Nephron progenitor cell (in vitro differentiated cells): ENCODE data around the gene PDCD11.
A peak's percentile ranks its signal among the peaks of the same experiment; 100 is the strongest.

Experiments used
- DNase-seq: peaks from one replicate; pipeline ENCODE4 v3.0.0; 2021
- H3K27ac Mint-ChIP-seq: 2 replicates; pipeline ENCODE4 v1.8.0; 2021; ENCODE audit warnings: mild to moderate bottlenecking, moderate library complexity, mixed read lengths
- H3K27me3 Mint-ChIP-seq: 2 replicates; pipeline ENCODE4 v1.8.0; 2021; ENCODE audit warnings: mild to moderate bottlenecking, low read depth, mixed read lengths; ENCODE audit not compliant: poor library complexity
- H3K36me3 Mint-ChIP-seq: 2 replicates; pipeline ENCODE4 v1.8.0; 2021; ENCODE audit warnings: low read depth, mixed read lengths
- H3K4me1 Mint-ChIP-seq: 2 replicates; pipeline ENCODE4 v1.8.0; 2021; ENCODE audit warnings: mixed read lengths
- H3K4me3 Mint-ChIP-seq: 2 replicates; pipeline ENCODE4 v1.8.0; 2021; ENCODE audit warnings: mild to moderate bottlenecking, moderate library complexity, mixed read lengths
- H3K9me3 Mint-ChIP-seq: 2 replicates; pipeline ENCODE4 v1.8.0; 2021; ENCODE audit warnings: mild to moderate bottlenecking, moderate library complexity, mixed read lengths
- TF ChIP-seq, protein P1 (sequence below): fragments of 200-600 bp; sonication (generic); IDR thresholded peaks from 2 replicates; pipeline ENCODE4 v1.5.0; 2021; ENCODE audit warnings: antibody characterized with exemption

PDCD11 gene

DNA sequence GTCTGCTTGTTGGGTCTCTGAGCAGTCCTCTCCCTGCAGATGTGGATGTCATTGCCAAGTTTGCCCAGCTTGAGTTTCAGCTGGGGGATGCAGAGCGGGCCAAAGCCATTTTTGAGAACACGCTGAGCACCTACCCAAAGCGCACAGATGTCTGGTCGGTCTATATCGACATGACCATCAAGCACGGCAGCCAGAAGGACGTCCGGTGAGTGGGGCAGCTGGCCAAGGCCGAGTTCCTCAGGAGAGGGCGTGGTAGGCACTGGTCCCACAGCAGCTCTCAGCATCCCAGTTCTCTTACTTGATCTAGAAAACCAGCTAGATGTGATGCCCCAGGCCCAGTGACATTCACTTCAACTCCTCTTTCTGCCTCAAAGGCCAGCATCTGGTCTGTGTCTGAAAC lies 48.1 kb downstream of the PDCD11 start:
- H3K9me3 Mint-ChIP-seq, result no peaks in the 10 kb centered on the region
- TF ChIP-seq, protein P1, sequence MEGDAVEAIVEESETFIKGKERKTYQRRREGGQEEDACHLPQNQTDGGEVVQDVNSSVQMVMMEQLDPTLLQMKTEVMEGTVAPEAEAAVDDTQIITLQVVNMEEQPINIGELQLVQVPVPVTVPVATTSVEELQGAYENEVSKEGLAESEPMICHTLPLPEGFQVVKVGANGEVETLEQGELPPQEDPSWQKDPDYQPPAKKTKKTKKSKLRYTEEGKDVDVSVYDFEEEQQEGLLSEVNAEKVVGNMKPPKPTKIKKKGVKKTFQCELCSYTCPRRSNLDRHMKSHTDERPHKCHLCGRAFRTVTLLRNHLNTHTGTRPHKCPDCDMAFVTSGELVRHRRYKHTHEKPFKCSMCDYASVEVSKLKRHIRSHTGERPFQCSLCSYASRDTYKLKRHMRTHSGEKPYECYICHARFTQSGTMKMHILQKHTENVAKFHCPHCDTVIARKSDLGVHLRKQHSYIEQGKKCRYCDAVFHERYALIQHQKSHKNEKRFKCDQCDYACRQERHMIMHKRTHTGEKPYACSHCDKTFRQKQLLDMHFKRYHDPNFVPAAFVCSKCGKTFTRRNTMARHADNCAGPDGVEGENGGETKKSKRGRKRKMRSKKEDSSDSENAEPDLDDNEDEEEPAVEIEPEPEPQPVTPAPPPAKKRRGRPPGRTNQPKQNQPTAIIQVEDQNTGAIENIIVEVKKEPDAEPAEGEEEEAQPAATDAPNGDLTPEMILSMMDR, result no peak
- peaks cover 2% of the 10 kb centered on the region for H3K4me1 Mint-ChIP-seq
- no peak overlapping the region for H3K4me3 Mint-ChIP-seq
- no peak overlapping the region for H3K27ac Mint-ChIP-seq
- no peak for DNase-seq
- peaks cover 54% of the 10 kb centered on the region for H3K36me3 Mint-ChIP-seq
- H3K27me3 Mint-ChIP-seq, result peaks cover 2% of the 10 kb centered on the region

DNA sequence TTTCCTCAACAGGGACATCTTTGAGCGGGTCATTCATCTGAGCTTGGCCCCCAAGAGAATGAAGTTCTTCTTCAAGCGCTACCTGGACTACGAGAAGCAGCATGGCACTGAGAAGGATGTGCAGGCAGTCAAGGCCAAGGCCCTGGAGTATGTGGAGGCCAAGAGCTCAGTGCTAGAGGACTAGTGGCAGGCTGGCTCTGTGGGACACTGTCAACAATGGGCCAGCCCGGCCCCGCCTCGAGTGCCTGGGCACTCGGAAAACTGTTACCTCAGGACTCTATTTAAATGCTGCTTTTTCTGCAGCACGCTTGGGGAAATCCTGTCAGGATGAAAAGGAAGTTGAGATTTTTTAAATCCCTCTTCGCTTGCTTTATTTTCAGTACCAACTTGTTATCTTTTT lies 48.9 kb downstream of the PDCD11 start:
- no peak for DNase-seq
- Mint-ChIP-seq H3K4me3 (no peak overlapping the region), H3K36me3 (peaks cover 47% of the 10 kb centered on the region), H3K4me1 (peaks cover 10% of the 10 kb centered on the region), H3K27ac (peak overlapping the region; percentile 76), H3K9me3 (no peaks in the 10 kb centered on the region), H3K27me3 (peaks cover 5% of the 10 kb centered on the region)
- TF ChIP-seq, protein P1, result no peak

DNA sequence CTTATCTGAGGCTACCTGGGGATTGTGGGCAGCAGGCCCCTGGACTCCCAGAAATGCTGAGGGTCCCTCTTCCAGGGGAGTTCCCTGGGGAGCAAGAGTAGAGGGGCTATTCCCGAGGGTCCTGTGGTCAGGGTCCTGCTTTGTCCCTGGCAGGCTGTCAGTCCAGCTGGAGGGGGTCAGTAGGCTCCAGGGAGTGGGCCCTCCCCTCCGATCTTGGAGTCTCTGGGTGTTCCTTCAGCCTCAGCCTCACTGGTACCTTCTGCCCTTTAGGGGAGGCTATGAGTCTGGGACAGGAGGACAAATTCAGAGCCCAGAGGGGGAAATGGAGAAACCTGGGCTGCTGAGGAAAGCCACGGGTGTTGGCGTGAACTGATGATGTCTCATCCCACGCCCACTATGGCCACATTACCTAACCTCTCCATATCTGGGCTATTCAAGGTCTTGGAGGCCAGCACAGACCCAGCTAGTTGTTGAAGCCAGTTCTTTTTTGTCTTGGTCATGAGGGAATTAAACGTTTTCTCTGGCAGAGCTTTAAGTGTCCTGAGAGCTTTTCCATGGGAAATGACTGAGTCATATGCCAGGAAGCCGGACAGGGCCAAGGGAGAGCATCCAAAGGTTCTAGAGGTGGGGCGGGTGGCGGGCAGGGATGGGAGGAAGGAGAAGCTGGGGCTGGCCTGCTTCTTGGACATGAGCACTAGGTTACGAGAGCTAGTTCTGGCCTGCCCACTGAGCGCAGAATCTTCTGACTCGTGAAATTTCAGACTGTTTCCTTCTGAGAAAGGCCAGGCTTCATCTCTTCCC lies 49.5 kb downstream of the PDCD11 start:
- Mint-ChIP-seq H3K4me1 (peaks cover 16% of the 10 kb centered on the region), H3K9me3 (no peaks in the 10 kb centered on the region), H3K27ac (peak overlapping the region; percentile 30), H3K4me3 (no peak overlapping the region), H3K27me3 (peaks cover 5% of the 10 kb centered on the region), H3K36me3 (peaks cover 43% of the 10 kb centered on the region)
- DNase-seq, result no peak
- TF ChIP-seq, protein P1, result no peak

DNA sequence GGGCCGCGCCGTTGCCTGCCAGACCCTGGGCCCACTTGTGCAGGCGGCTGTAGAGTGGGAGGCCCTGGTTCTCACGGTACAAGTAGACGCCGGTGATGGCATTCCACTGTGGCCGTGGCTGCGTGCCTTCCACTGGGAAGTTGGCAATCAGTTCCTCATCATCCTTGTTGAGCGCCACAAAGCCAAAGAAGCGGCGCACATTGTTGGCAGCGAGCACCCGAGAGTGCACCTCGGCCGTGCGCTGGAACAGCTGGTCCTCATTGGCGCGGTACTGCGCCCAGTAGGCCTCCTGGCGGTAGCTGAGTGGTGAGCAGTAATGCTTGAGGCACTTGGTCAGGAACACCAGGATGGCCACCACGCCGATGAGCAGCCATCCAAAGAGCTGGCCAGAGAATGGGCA lies 50.8 kb downstream of the PDCD11 start:
- H3K4me1 Mint-ChIP-seq, result peaks cover 26% of the 10 kb centered on the region
- TF ChIP-seq, protein P1, result no peak
- peaks cover 5% of the 10 kb centered on the region for H3K27me3 Mint-ChIP-seq
- H3K4me3 Mint-ChIP-seq, result no peak overlapping the region
- DNase-seq, result no peak
- peaks cover 35% of the 10 kb centered on the region for H3K36me3 Mint-ChIP-seq
- no peaks in the 10 kb centered on the region for H3K9me3 Mint-ChIP-seq
- peak overlapping the region; percentile 42 for H3K27ac Mint-ChIP-seq

DNA sequence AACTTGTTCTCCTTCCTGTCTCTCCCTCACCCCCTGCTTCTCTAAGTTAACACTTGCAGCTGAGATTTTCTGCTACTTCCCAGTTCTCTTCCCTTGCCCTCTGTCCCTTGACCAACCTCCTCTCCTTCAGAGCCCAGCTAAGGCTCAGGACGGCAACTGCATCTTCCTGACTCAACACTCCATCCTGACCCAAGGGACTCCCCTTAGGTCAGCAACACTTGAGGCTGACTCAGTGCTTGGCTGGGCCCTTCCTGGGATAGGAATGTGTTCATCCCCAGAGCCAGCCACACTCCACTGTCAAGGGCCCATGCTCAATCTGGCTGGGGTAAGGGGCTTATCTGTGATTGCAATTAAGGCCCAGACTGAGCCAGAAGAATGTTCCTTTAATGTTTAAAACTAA lies 52.3 kb downstream of the PDCD11 start:
- H3K36me3 Mint-ChIP-seq, result peaks cover 28% of the 10 kb centered on the region
- TF ChIP-seq, protein P1, result no peak
- peaks cover 39% of the 10 kb centered on the region for H3K4me1 Mint-ChIP-seq
- no peak overlapping the region for H3K4me3 Mint-ChIP-seq
- H3K9me3 Mint-ChIP-seq, result no peaks in the 10 kb centered on the region
- no peak for DNase-seq
- H3K27ac Mint-ChIP-seq, result peak overlapping the region; percentile 88
- peaks cover 6% of the 10 kb centered on the region for H3K27me3 Mint-ChIP-seq
